ENCODE data around the gene JAM2. TPM values are rescaled to one million over a fixed set of nuclear protein-coding genes. Genes with fewer than 3 reads are reported as not detected.
A peak's percentile ranks its signal among the peaks of the same experiment; 100 is the strongest.

Gene JAM2
- total and polyA plus RNA-seq, 10 of the 15 experiments (the other 5 are each of a cell fraction or from before 2014, with no cell fraction given), result 2.1 to 30.4 (median 8.6) TPM

DNA sequence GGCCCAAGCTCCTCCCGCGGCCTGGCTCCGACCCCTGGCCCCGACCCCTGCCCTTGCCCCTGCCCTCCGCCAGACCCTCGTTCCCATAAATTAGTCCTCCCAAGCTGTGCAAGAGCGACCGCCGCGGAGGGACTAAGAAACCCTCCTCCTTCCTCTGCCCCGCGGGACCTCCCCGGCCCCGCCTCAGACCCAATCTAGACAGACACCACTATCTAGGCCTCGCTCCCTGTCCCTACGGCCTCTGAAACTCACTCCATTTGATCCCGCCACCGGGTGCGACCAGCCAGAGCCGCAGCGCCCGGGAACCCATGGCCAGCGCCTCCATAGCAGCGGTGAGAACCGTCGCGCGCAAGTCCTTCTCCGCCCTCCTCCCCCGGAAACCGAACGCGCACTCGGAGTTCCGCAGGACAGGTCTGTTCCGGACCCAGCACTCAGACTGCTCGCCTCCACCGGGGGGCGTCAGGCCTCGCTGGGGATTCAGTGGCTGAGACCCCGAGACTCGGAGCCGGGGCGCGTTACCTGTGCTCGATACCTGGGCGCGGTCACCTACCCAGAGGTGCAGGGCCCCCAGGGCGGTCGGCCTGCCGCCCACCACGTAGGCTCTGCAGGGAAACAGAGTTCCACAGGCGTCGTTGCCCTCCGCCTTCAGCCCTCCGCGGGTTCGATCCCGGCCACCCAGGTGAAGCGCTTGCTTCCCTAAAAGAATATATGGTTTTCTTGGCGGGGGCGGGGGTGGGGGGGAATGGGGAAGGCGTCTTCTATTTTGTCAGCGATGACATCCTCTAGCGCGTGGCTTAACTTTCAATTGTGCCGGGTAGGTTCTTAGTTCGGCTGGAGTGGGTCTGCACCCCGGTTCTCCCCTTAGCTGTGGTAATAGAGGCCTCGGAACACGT lies 31.7 kb upstream of the JAM2 start, which contains the start of gene MRPL39 (continued):
- TF ChIP-seq NR2C1 (IDR thresholded peaks at IDR 0.05) (peak; percentile 87), KDM1A (IDR thresholded peaks at IDR 0.05; ENCODE audit: borderline replicate concordance) (no peak), SMARCA5 (IDR thresholded peaks at IDR 0.05) (peak; percentile 98), SMAD5 (IDR thresholded peaks at IDR 0.05; ENCODE audit: low read depth) (peak; percentile 74), MXI1 (IDR thresholded peaks at IDR 0.05; ENCODE audit: low read depth, low read length) (peak; percentile 52; the same call in 1 of the 2 replicates), KAT2A (conservative IDR thresholded peaks at IDR 0.05; ENCODE audit: control insufficient read depth, low read depth, low read length) (no peak), MEF2A (IDR thresholded peaks at IDR 0.05; ENCODE audit: insufficient read depth, low read depth, low read length) (no peak), NFYB (IDR thresholded peaks at IDR 0.05; ENCODE audit: insufficient read depth, low read depth, low read length) (no peak), TAF1 (IDR thresholded peaks at IDR 0.05; ENCODE audit: borderline replicate concordance, low read depth, low read length) (peak; percentile 99), LARP7 (IDR thresholded peaks at IDR 0.05) (peak; percentile 88), ZNF217 (IDR thresholded peaks at IDR 0.05) (peak; percentile 91; the same call in 1 of the 2 replicates), CEBPB (IDR thresholded peaks at IDR 0.05; ENCODE audit: borderline replicate concordance in 1 of 2, low read depth in 2 of 2, low read length in 2 of 2) (no peak), SREBF2 (IDR thresholded peaks at IDR 0.05; ENCODE audit: low read length) (no peak), FOS (IDR thresholded peaks at IDR 0.05; ENCODE audit: borderline replicate concordance, extremely low read depth, insufficient read length) (no peak), PAX5 (IDR thresholded peaks at IDR 0.05; ENCODE audit: borderline replicate concordance, low read depth, low read length) (peak; percentile 57; the same call in 1 of the 2 replicates), ZSCAN29 (IDR thresholded peaks at IDR 0.05) (peak; percentile 76), CBFB (IDR thresholded peaks at IDR 0.05; ENCODE audit: low read depth) (peak; percentile 81), KLF5 (IDR thresholded peaks at IDR 0.05; ENCODE audit: partially characterized antibody) (peak; percentile 78), TCF7 (IDR thresholded peaks at IDR 0.05; ENCODE audit: borderline replicate concordance) (0 out of 2 replicates have a peak, but pooled peaks have one; percentile 23), SKIL (IDR thresholded peaks at IDR 0.05; ENCODE audit: low read depth, poor library complexity, severe bottlenecking) (no peak), IKZF2 (IDR thresholded peaks at IDR 0.05) (peak; percentile 39 to 46; a peak in 1 of 4 replicates), EGR1 (IDR thresholded peaks at IDR 0.05; ENCODE audit: borderline replicate concordance in 1 of 2, low read depth in 2 of 2, low read length in 2 of 2) (peak; percentile 15 to 47; a peak in 1 of 3 replicates)
- TF ChIP-seq, protein P1, sequence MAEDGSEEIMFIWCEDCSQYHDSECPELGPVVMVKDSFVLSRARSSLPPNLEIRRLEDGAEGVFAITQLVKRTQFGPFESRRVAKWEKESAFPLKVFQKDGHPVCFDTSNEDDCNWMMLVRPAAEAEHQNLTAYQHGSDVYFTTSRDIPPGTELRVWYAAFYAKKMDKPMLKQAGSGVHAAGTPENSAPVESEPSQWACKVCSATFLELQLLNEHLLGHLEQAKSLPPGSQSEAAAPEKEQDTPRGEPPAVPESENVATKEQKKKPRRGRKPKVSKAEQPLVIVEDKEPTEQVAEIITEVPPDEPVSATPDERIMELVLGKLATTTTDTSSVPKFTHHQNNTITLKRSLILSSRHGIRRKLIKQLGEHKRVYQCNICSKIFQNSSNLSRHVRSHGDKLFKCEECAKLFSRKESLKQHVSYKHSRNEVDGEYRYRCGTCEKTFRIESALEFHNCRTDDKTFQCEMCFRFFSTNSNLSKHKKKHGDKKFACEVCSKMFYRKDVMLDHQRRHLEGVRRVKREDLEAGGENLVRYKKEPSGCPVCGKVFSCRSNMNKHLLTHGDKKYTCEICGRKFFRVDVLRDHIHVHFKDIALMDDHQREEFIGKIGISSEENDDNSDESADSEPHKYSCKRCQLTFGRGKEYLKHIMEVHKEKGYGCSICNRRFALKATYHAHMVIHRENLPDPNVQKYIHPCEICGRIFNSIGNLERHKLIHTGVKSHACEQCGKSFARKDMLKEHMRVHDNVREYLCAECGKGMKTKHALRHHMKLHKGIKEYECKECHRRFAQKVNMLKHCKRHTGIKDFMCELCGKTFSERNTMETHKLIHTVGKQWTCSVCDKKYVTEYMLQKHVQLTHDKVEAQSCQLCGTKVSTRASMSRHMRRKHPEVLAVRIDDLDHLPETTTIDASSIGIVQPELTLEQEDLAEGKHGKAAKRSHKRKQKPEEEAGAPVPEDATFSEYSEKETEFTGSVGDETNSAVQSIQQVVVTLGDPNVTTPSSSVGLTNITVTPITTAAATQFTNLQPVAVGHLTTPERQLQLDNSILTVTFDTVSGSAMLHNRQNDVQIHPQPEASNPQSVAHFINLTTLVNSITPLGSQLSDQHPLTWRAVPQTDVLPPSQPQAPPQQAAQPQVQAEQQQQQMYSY (CRISPR knock-in tag; IDR thresholded peaks at IDR 0.05), result no peak
- TF ChIP-seq, protein P2, sequence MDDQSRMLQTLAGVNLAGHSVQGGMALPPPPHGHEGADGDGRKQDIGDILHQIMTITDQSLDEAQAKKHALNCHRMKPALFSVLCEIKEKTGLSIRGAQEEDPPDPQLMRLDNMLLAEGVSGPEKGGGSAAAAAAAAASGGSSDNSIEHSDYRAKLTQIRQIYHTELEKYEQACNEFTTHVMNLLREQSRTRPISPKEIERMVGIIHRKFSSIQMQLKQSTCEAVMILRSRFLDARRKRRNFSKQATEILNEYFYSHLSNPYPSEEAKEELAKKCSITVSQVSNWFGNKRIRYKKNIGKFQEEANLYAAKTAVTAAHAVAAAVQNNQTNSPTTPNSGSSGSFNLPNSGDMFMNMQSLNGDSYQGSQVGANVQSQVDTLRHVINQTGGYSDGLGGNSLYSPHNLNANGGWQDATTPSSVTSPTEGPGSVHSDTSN (IDR thresholded peaks at IDR 0.05; ENCODE audit: insufficient replicate concordance, low read depth, low read length), result peak; percentile 38
